HepG2 (cell line): Measurements from ENCODE around the gene TFAP2A. TPM values are rescaled to one million over a fixed set of nuclear protein-coding genes. Genes with fewer than 3 reads are reported as not detected.

Experiments
- ATF1 ChIP-seq: IDR thresholded peaks from 2 replicates; pipeline ENCODE4 v1.6.1; 2016; ENCODE audit warnings: mild to moderate bottlenecking, control low read depth
- DNMT1 ChIP-seq: sonication (generic); formaldehyde crosslinking; IDR thresholded peaks from 2 replicates; pipeline ENCODE4 v1.5.1; 2020; ENCODE audit warnings: mild to moderate bottlenecking, missing genetic modification reagents
- DPF2 ChIP-seq: sonication (generic); formaldehyde crosslinking; IDR thresholded peaks from 2 replicates; pipeline ENCODE4 v1.4.0; 2020; ENCODE audit warnings: mild to moderate bottlenecking, low read depth, missing genetic modification reagents, borderline replicate concordance
- FOXK1 ChIP-seq: sonication (generic); formaldehyde crosslinking; IDR thresholded peaks from 2 replicates; pipeline ENCODE4 v1.4.0; 2020; ENCODE audit warnings: low read depth, missing genetic modification reagents, borderline replicate concordance
- HNF1A ChIP-seq, 2 experiments: sonication (generic) in 1 of 2; formaldehyde crosslinking in 1 of 2; IDR thresholded peaks; 2 replicates each; pipeline versions ENCODE4 v1.4.0 to v1.6.1; 2016 to 2020; ENCODE audit warnings: borderline replicate concordance in 1 of 2, low read depth in 1 of 2, mild to moderate bottlenecking in 1 of 2, missing genetic modification reagents in 1 of 2
- JDP2 ChIP-seq: sonication (generic); formaldehyde crosslinking; IDR thresholded peaks from 2 replicates; pipeline ENCODE4 v1.8.1; 2022; ENCODE audit warnings: missing genetic modification reagents, borderline replicate concordance
- KDM5A ChIP-seq: fragments of 200-600 bp; sonication (generic); IDR thresholded peaks from 2 replicates; pipeline ENCODE4 v1.7.0; 2018; ENCODE audit warnings: antibody characterized with exemption, mild to moderate bottlenecking, low read length, borderline replicate concordance
- MTF2 ChIP-seq: sonication (generic); formaldehyde crosslinking; IDR thresholded peaks from 2 replicates; pipeline ENCODE4 v1.5.0; 2020; ENCODE audit warnings: missing genetic modification reagents, borderline replicate concordance
- NR0B2 ChIP-seq: sonication (generic); formaldehyde crosslinking; IDR thresholded peaks from 2 replicates; pipeline ENCODE4 v1.4.0; 2020; ENCODE audit warnings: mild to moderate bottlenecking, missing genetic modification reagents
- NRL ChIP-seq: sonication (generic); formaldehyde crosslinking; IDR thresholded peaks from 2 replicates; pipeline ENCODE4 v1.5.0; 2020; ENCODE audit warnings: missing genetic modification reagents, mild to moderate bottlenecking, moderate library complexity, borderline replicate concordance
- PREB ChIP-seq: sonication (generic); formaldehyde crosslinking; IDR thresholded peaks from 2 replicates; pipeline ENCODE4 v1.4.0; 2020; ENCODE audit warnings: missing genetic modification reagents
- SALL1 ChIP-seq: sonication (generic); formaldehyde crosslinking; IDR thresholded peaks from 2 replicates; pipeline ENCODE4 v1.8.0; 2022; ENCODE audit warnings: mild to moderate bottlenecking, missing genetic modification reagents
- SRSF9 ChIP-seq: fragments of 200-400 bp; formaldehyde crosslinking; IDR thresholded peaks from 2 replicates; pipeline ENCODE4 v1.6.1; 2018; ENCODE audit warnings: borderline replicate concordance, mild to moderate bottlenecking, low read depth, low read length; ENCODE audit not compliant: insufficient read depth, poor library complexity, severe bottlenecking
- ZNF121 ChIP-seq: sonication (generic); formaldehyde crosslinking; IDR thresholded peaks from 2 replicates; pipeline ENCODE4 v1.5.0; 2020; ENCODE audit warnings: mild to moderate bottlenecking, missing genetic modification reagents
- ZNF343 ChIP-seq: sonication (generic); formaldehyde crosslinking; IDR thresholded peaks from 2 replicates; pipeline ENCODE4 v1.4.0; 2020; ENCODE audit warnings: mild to moderate bottlenecking, missing genetic modification reagents
- ZNF383 ChIP-seq: sonication (generic); formaldehyde crosslinking; IDR thresholded peaks from 2 replicates; pipeline ENCODE4 v1.4.0; 2020; ENCODE audit warnings: missing genetic modification reagents, mild to moderate bottlenecking, borderline replicate concordance
- ZNF501 ChIP-seq: sonication (generic); formaldehyde crosslinking; IDR thresholded peaks from 2 replicates; pipeline ENCODE4 v1.5.1; 2020; ENCODE audit warnings: mild to moderate bottlenecking, moderate library complexity, missing genetic modification reagents
- ZNF614 ChIP-seq: IDR thresholded peaks from 2 replicates; pipeline ENCODE4 v1.6.1; 2018; ENCODE audit warnings: missing biosample characterization, missing genetic modification reagents, inconsistent platforms, borderline replicate concordance
- ZNF639 ChIP-seq: conservative IDR thresholded peaks from 2 replicates; pipeline ENCODE4 v1.6.1; 2018; ENCODE audit warnings: missing genetic modification reagents
- ZNF672 ChIP-seq: sonication (generic); formaldehyde crosslinking; IDR thresholded peaks from 2 replicates; pipeline ENCODE4 v1.8.1; 2022; ENCODE audit warnings: missing genetic modification reagents
- ZNF740 ChIP-seq: sonication (generic); formaldehyde crosslinking; IDR thresholded peaks from 2 replicates; pipeline ENCODE4 v1.4.0; 2020; ENCODE audit warnings: missing genetic modification reagents
- polyA plus RNA-seq, 8 experiments: library from polyadenylated mRNA; depleted of rRNA in 3 of 8; stranded (reverse) in 7 of 8; unstranded in 1 of 8; fragments of >200 nt; fragmentation: Illumina TruSeq in 4 of 8; extraction: Trizol in 4 of 8; gene quantifications; 2 replicates each; pipeline versions ENCODE4 v1.2.1 to v1.2.3, GENCODE V29; 2011 to 2016; ENCODE audit warnings: low read depth in 4 of 8, missing spikeins in 1 of 8, mixed read lengths in 1 of 8; ENCODE audit not compliant: insufficient read depth in 1 of 8
- total RNA-seq, 5 experiments: library from RNA; depleted of rRNA; stranded (reverse); fragments of >200 nt; fragmentation: Illumina TruSeq; extraction: Trizol; gene quantifications; 2 replicates each; pipeline ENCODE4 v1.2.3, GENCODE V29; 2016; ENCODE audit warnings: low read depth in 1 of 5

TFAP2A gene
- total and polyA plus RNA-seq, 2 of the 13 experiments (the other 11 are each of a cell fraction or from before 2014, with no cell fraction given): not detected

GRCh38 chr6:10425975-10426780, 11.3 kb upstream of the TFAP2A start (continued):
- TF ChIP-seq ZNF639: no peak
- no peak for TF ChIP-seq JDP2
- no peak for TF ChIP-seq ZNF672 (CRISPR knock-in tag)
- no peak for TF ChIP-seq ATF1 (CRISPR knock-in tag)
- peak; percentile 30; the same call in 1 of the 2 replicates for TF ChIP-seq NRL (CRISPR knock-in tag)
- TF ChIP-seq ZNF614 (CRISPR knock-in tag): no peak
- no peak for TF ChIP-seq KDM5A
- 0 out of 2 replicates have a peak, but pooled peaks have one; percentile 21 for TF ChIP-seq ZNF121 (CRISPR knock-in tag)
- no peak for TF ChIP-seq SRSF9
- peak; percentile 45; the same call in 1 of the 2 replicates for TF ChIP-seq SALL1 (CRISPR knock-in tag)
- TF ChIP-seq PREB: no peak
- TF ChIP-seq HNF1A (IDR thresholded peaks at IDR 0.05; ENCODE audit: low read depth): no peak
- TF ChIP-seq HNF1A (CRISPR knock-in tag; IDR thresholded peaks at IDR 0.05; ENCODE audit: borderline replicate concordance): 0 out of 2 replicates have a peak, but pooled peaks have one; percentile 31
- TF ChIP-seq ZNF501: peak; percentile 67
- TF ChIP-seq MTF2 (CRISPR knock-in tag): peak; percentile 92
- no peak for TF ChIP-seq NR0B2 (CRISPR knock-in tag)
- TF ChIP-seq FOXK1: no peak; the same call in 1 of the 2 replicates
- no peak for TF ChIP-seq ZNF740 (CRISPR knock-in tag)
- no peak for TF ChIP-seq DNMT1 (CRISPR knock-in tag)
- peak; percentile 71; the same call in 1 of the 2 replicates for TF ChIP-seq ZNF343 (CRISPR knock-in tag)
- TF ChIP-seq ZNF383 (CRISPR knock-in tag): no peak
- no peak for TF ChIP-seq DPF2 (CRISPR knock-in tag)
